Fibroblast of pulmonary artery (primary cell): ENCODE results near the gene MAP3K9.

Experiments used
- DNase-seq: peaks from one replicate; pipeline ENCODE4 v3.0.0-alpha.2; 2010; ENCODE audit warnings: low read depth
- H3K4me3 ChIP-seq: replicated peaks from 2 replicates; pipeline ENCODE4 v1.5.1; 2011; ENCODE audit warnings: low read depth, mild to moderate bottlenecking, control low read depth, low read length, moderate library complexity
- CTCF ChIP-seq: IDR thresholded peaks from 2 replicates; pipeline ENCODE4 v1.5.1; 2011; ENCODE audit warnings: mild to moderate bottlenecking, control low read depth, low read length, inconsistent platforms; ENCODE audit errors: missing control alignments

Gene MAP3K9

GRCh38 chr14:70801836-70802235 lies 7.5 kb downstream of the MAP3K9 start:
- no peak for DNase-seq
- TF ChIP-seq CTCF, result no peak
- no peak overlapping the region for H3K4me3 ChIP-seq

- DNase-seq, result no peak
- TF ChIP-seq CTCF, result no peak
Observed at GRCh38 chr14:70796551-70796950, 12.8 kb downstream of the MAP3K9 start.

GRCh38 chr14:70794294-70794693 lies 15.0 kb downstream of the MAP3K9 start:
- H3K4me3 ChIP-seq, result no peak overlapping the region
- no peak for TF ChIP-seq CTCF
- no peak for DNase-seq

More at GRCh38 chr14:70796551-70796950, 12.8 kb downstream of the MAP3K9 start:
- H3K4me3 ChIP-seq, result no peak overlapping the region

- no peak overlapping the region for H3K4me3 ChIP-seq
- no peak for DNase-seq
- no peak for TF ChIP-seq CTCF
Observed at GRCh38 chr14:70793637-70794036, 15.7 kb downstream of the MAP3K9 start.

GRCh38 chr14:70792939-70793338 lies 16.4 kb downstream of the MAP3K9 start:
- H3K4me3 ChIP-seq, result no peak overlapping the region
- no peak for DNase-seq
- no peak for TF ChIP-seq CTCF

- TF ChIP-seq CTCF, result no peak
- no peak for DNase-seq
- no peak overlapping the region for H3K4me3 ChIP-seq
Observed at GRCh38 chr14:70791971-70792370, 17.3 kb downstream of the MAP3K9 start.

- DNase-seq, result no peak
- no peak overlapping the region for H3K4me3 ChIP-seq
- no peak for TF ChIP-seq CTCF
Observed at GRCh38 chr14:70789961-70790360, 19.4 kb downstream of the MAP3K9 start.
